ENCODE results near the gene SYNPO2L.
"Not testable (repeated sequence)": the region's sequence is repeated elsewhere in the genome, so short reads cannot be mapped to it uniquely, and the experiment has no call there.

Gene SYNPO2L

GRCh38 chr10:73655990-73656298 lies at the start of gene SYNPO2L:
TSS of gene SYNPO2L (minus strand) at chr10:73656029. CDS start at chr10:73655922, 107 bp downstream.
- DNase-seq: no peak

GRCh38 chr10:73703924-73704323 lies 48.1 kb upstream of the SYNPO2L start:
- not testable (repeated sequence) for DNase-seq

GRCh38 chr10:73698819-73699218 lies 43.0 kb upstream of the SYNPO2L start:
- DNase-seq: not testable (repeated sequence)

- not testable (repeated sequence) for DNase-seq
Measured at GRCh38 chr10:73697675-73698159, 41.9 kb upstream of the SYNPO2L start, which contains the start of gene AGAP5. TSS of gene AGAP5 (minus strand) at chr10:73698109. CDS start at chr10:73697755, 354 bp downstream.

- DNase-seq: not testable (repeated sequence)
Measured at GRCh38 chr10:73695302-73695701, 39.5 kb upstream of the SYNPO2L start.

- not testable (repeated sequence) for DNase-seq
Measured at GRCh38 chr10:73690755-73691154, 34.9 kb upstream of the SYNPO2L start.

GRCh38 chr10:73689596-73689995 lies 33.8 kb upstream of the SYNPO2L start:
- not testable (repeated sequence) for DNase-seq

GRCh38 chr10:73687641-73688040 lies 31.8 kb upstream of the SYNPO2L start:
- not testable (repeated sequence) for DNase-seq

GRCh38 chr10:73674546-73674945 lies 18.7 kb upstream of the SYNPO2L start:
- not testable (repeated sequence) for DNase-seq

GRCh38 chr10:73668378-73668777 lies 12.5 kb upstream of the SYNPO2L start:
- DNase-seq: not testable (repeated sequence)

GRCh38 chr10:73666153-73666809 lies 10.5 kb upstream of the SYNPO2L start:
- DNase-seq: not testable (repeated sequence)

GRCh38 chr10:73665581-73665980 lies 9.8 kb upstream of the SYNPO2L start:
- not testable (repeated sequence) for DNase-seq

GRCh38 chr10:73664156-73665040 lies 8.6 kb upstream of the SYNPO2L start:
- DNase-seq: not testable (repeated sequence)

- DNase-seq: not testable (repeated sequence)
Measured at GRCh38 chr10:73663621-73664020, 7.8 kb upstream of the SYNPO2L start.

- DNase-seq: not testable (repeated sequence)
Measured at GRCh38 chr10:73662705-73663104, 6.9 kb upstream of the SYNPO2L start.

GRCh38 chr10:73655257-73655989 lies 406 bp downstream of the SYNPO2L start:
- no peak for DNase-seq

- no peak for DNase-seq
Measured at GRCh38 chr10:73653701-73654100, 2.1 kb downstream of the SYNPO2L start.

GRCh38 chr10:73653195-73653594 lies 2.6 kb downstream of the SYNPO2L start:
- no peak for DNase-seq

- DNase-seq: no peak
Measured at GRCh38 chr10:73650537-73651331, 5.1 kb downstream of the SYNPO2L start.

- no peak for DNase-seq
Measured at GRCh38 chr10:73649876-73650536, 5.8 kb downstream of the SYNPO2L start.

- no peak for DNase-seq
Measured at GRCh38 chr10:73648975-73649829, 6.6 kb downstream of the SYNPO2L start.

Data from activated CD4-positive, alpha-beta T cell treated with anti-CD3 and anti-CD28 coated beads, Interleukin-2, Interleukin-6, amounts not matched to agents 100 ng/mL and 50 ng/mL, durations not matched to agents 16 hours and 8 hours (primary cell).